GF-D8 (cell line): Measurements from ENCODE around the gene HMG20B.

Experiments
- DNase-seq: peaks from one replicate; lab custom pipeline; 2025; lab: John Stamatoyannopoulos, UW

Gene HMG20B

DNA sequence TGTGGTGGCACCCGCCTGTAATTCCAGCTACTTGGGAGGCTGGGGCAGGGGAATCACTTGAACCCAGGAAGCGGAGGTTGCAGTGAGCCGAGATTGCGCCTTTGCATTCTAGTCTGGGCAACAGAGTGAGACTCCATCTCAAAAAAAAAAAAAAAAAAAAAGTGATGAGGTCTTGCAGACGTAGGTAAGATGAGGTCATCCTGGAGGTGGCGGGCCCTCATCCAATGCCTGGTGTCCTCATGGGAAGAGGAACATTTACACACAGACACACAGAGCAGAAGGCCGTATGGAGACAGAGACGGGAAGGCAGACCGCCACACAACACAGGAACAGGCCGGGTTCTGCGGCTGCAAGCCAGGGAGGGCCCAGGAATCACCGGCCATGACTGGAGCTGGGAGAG lies 49.5 kb downstream of the HMG20B start:
- DNase-seq = no peak

DNA sequence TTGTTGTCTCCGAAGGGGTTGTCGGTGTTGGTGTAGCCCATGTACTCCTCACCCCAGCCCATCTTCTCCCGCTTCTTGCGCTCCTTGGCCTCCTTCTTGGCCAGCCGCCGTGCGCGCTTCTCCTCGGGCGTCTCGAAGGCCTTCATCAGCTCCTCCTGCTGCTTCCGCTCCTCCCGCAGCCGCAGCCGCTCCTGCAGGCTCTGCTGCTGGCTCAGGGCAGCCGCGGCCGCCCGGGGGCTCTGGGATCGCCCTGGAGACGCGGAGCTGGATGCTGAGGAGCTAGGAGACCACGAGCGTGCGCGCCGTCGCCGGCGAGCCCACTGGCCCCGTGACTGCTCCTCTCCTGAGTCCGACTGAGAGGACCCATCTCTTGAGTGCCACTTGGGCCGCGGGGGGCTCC lies 51.0 kb downstream of the HMG20B start:
- DNase-seq = no peak

DNA sequence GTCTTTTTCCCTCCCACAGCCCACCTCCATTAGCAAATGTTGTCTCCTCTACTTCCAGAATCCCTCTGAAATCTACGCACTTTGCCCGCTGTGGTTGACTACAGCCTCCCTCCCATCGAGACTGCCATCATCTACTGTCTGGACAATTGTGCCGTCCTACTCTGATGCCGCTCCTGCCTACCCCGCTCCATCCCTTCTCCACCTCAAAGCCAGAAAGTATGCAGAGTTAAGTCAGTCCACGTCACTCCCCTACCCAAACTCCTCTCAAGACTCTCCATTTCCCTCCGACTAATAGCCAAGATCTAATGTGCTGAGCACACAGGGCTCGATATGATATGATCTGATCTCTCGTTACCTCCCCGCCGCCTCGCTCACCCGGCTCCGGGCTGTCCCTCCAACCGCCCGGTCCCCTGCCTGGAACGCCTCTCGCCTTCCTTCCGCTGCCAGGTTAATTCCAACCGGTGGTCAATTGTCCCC lies 53.3 kb downstream of the HMG20B start:
- DNase-seq = no peak

DNA sequence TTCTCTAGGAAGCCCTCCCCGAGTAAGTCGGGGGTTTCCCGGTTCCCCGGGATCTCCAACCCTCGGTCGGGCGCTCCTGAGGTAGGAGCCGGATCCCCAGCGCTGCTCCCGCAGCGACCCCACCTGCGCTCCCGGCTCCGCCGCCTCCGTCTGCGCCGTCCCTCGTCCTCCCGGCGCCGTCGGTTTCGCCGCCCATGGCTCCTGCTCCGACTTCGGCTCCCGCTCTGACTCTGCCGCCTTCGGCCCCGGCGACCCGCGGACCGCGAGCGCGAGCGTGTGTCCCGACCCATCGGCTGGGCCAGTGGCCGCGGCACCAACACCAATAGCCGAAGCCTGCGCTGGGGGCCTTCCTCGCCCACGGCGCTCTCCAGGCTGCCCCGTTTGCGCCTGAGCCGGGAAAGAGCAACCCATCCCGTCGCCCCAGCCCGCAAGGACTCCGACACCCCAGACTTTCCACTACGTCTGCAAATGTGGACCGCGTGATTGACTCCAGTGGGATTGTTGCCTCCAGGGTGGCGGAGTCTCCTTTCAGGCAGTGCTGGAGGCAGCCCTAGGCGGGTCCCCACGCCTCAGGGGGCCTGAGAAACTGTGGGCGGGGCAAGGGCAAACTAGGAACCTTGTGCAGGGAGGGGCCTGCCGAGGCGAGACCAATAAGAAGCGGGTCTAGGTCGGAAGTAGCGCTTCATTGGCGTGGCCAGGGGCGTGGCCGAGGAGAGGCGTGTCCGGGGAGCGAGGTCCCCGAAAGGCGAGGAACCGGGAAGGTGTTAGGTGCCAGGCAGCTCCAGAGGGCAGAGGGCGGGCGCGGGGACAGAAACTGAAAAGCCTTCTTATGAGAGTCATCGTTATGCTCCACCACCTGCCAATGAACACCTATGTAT lies 54.0 kb downstream of the HMG20B start, which contains the start of gene CACTIN:
TSS of gene CACTIN (minus strand) at position 318 of the 878 bp plus-strand sequence. CDS start at position 290, 28 bp downstream.
- DNase-seq = peak; percentile 94

DNA sequence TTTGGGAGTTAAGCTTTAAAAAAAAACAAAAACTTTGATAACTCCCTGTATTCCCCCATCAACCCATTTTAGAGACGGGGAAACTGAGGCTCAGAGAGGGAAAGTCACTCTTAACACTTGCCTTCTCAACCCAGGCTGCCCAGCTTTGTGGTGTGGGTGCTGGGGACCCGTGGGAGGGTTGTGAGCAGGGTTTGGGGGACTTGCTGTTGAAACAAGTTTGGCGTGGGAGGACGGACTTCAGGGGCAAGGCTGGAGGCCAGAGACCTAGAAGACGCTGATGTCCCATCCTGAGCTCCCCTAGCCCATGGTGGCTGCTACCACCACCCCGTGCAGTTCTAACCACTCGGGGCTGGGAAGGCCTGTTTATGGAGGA lies 54.6 kb downstream of the HMG20B start:
- no peak for DNase-seq
